HG02763 (cell line): ENCODE results near the gene MYL2.
A peak's percentile ranks its signal among the peaks of the same experiment; 100 is the strongest.

ENCODE experiments used
- ATAC-seq: cut with Tn5 transposase; IDR thresholded peaks from one replicate; pipeline ENCODE4 v1.9.1; 2021; ENCODE audit warnings: mild to moderate bottlenecking, moderate library complexity; ENCODE audit not compliant: unreplicated experiment

The MYL2 gene

GRCh38 chr12:110930348-110931314, 10.3 kb upstream of the MYL2 start:
- ATAC-seq: no peak

- ATAC-seq: no peak
These were observed 9.4 kb upstream of the MYL2 start for GRCh38 chr12:110929818-110930217.

- ATAC-seq: no peak
These were observed 8.3 kb upstream of the MYL2 start for GRCh38 chr12:110928700-110929099.

- no peak for ATAC-seq
These were observed 7.2 kb upstream of the MYL2 start for GRCh38 chr12:110927546-110927945.

GRCh38 chr12:110923692-110924334, 3.4 kb upstream of the MYL2 start:
- ATAC-seq: no peak

GRCh38 chr12:110923192-110923591, 2.8 kb upstream of the MYL2 start:
- ATAC-seq: no peak

- ATAC-seq: no peak
These were observed 2.3 kb upstream of the MYL2 start for GRCh38 chr12:110922652-110923051.

GRCh38 chr12:110921262-110921661, 883 bp upstream of the MYL2 start:
- ATAC-seq: no peak

GRCh38 chr12:110919720-110920119, 659 bp downstream of the MYL2 start:
- ATAC-seq: no peak

- no peak for ATAC-seq
These were observed 2.4 kb downstream of the MYL2 start for GRCh38 chr12:110917961-110918360.

GRCh38 chr12:110917467-110917866, 2.9 kb downstream of the MYL2 start:
- ATAC-seq: no peak

- ATAC-seq: no peak
These were observed 4.0 kb downstream of the MYL2 start for GRCh38 chr12:110916295-110916875.

- peak; percentile 98 for ATAC-seq
These were observed 7.0 kb downstream of the MYL2 start for GRCh38 chr12:110913119-110914056.

GRCh38 chr12:110912263-110912662, 8.1 kb downstream of the MYL2 start:
- no peak for ATAC-seq

GRCh38 chr12:110908377-110909152, 11.8 kb downstream of the MYL2 start:
- ATAC-seq: no peak

- ATAC-seq: no peak
These were observed 12.8 kb downstream of the MYL2 start for GRCh38 chr12:110907583-110907982.

- ATAC-seq: no peak
These were observed 13.4 kb downstream of the MYL2 start for GRCh38 chr12:110906985-110907384.

- no peak for ATAC-seq
These were observed 13.9 kb downstream of the MYL2 start for GRCh38 chr12:110906516-110906915.

- ATAC-seq: no peak
These were observed 14.3 kb downstream of the MYL2 start for GRCh38 chr12:110906083-110906482.

- ATAC-seq: no peak
These were observed 16.9 kb downstream of the MYL2 start for GRCh38 chr12:110903511-110903910.
